GM19238 (cell line): Measurements from ENCODE around the gene CTSG.
"Not testable (repeated sequence)": the region's sequence is repeated elsewhere in the genome, so short reads cannot be mapped to it uniquely, and the experiment has no call there.

Experiments
- DNase-seq: peaks from one replicate; pipeline ENCODE4 v3.0.0; 2011; ENCODE audit warnings: low spot score; ENCODE audit not compliant: insufficient read length

The CTSG gene

GRCh38 chr14:24576182-24576581 lies at the start of gene CTSG:
Gene CTSG (minus strand): TSS chr14:24576250. CDS start chr14:24576223, 27 bp downstream.
- DNase-seq: no peak

- DNase-seq: no peak
These were observed 37.7 kb upstream of the CTSG start for GRCh38 chr14:24613747-24614146.

- DNase-seq: no peak
These were observed 37.2 kb upstream of the CTSG start for GRCh38 chr14:24613241-24613640.

- DNase-seq: no peak
These were observed 36.1 kb upstream of the CTSG start for GRCh38 chr14:24612196-24612595.

GRCh38 chr14:24609655-24610344 lies 33.8 kb upstream of the CTSG start, which contains the start of gene GZMH:
Gene GZMH (minus strand): TSS chr14:24609685. CDS start chr14:24609613, 72 bp downstream.
- DNase-seq: no peak

- DNase-seq: no peak
These were observed 31.8 kb upstream of the CTSG start for GRCh38 chr14:24607635-24608514.

GRCh38 chr14:24607081-24607480 lies 31.0 kb upstream of the CTSG start:
- no peak for DNase-seq

GRCh38 chr14:24606297-24606696 lies 30.2 kb upstream of the CTSG start:
- no peak for DNase-seq

- peak; percentile 54 for DNase-seq
These were observed 29.6 kb upstream of the CTSG start for GRCh38 chr14:24605435-24606190.

- DNase-seq: no peak
These were observed 21.4 kb upstream of the CTSG start for GRCh38 chr14:24597403-24597802.

GRCh38 chr14:24595073-24595808 lies 19.2 kb upstream of the CTSG start:
- DNase-seq: no peak

- not testable (repeated sequence) for DNase-seq
These were observed 15.0 kb upstream of the CTSG start for GRCh38 chr14:24591004-24591403.

- not testable (repeated sequence) for DNase-seq
These were observed 8.4 kb upstream of the CTSG start for GRCh38 chr14:24584402-24584801.

- no peak for DNase-seq
These were observed 2.5 kb upstream of the CTSG start for GRCh38 chr14:24578558-24578957.

GRCh38 chr14:24576771-24577170 lies 721 bp upstream of the CTSG start:
- no peak for DNase-seq

GRCh38 chr14:24574206-24574774 lies 1.8 kb downstream of the CTSG start:
- no peak for DNase-seq

- no peak for DNase-seq
These were observed 9.7 kb downstream of the CTSG start for GRCh38 chr14:24566318-24566717.

- no peak for DNase-seq
These were observed 10.3 kb downstream of the CTSG start for GRCh38 chr14:24565766-24566165.

- no peak for DNase-seq
These were observed 12.5 kb downstream of the CTSG start for GRCh38 chr14:24563505-24563904.

GRCh38 chr14:24556756-24557155 lies 19.3 kb downstream of the CTSG start:
- DNase-seq: no peak

- DNase-seq: not testable (repeated sequence)
These were observed 27.0 kb downstream of the CTSG start for GRCh38 chr14:24549064-24549463.
